Neural progenitor cell (in vitro differentiated cells): ENCODE results near the gene CFAP54. TPM values are rescaled to one million over a fixed set of nuclear protein-coding genes. Genes with fewer than 3 reads are reported as not detected.

Source experiments
- DNase-seq: peaks from one replicate; pipeline ENCODE4 v3.0.0-alpha.2; 2016; ENCODE audit warnings: low spot score
- H2AFZ ChIP-seq: fragments of 200-600 bp; sonication (generic); replicated peaks from 2 replicates; pipeline ENCODE4 v1.6.1; 2016; ENCODE audit warnings: antibody characterized with exemption
- H3F3A ChIP-seq: fragments of 200-600 bp; sonication (generic); 2 replicates; pipeline ENCODE4 v1.6.1; 2016; ENCODE audit warnings: antibody characterized with exemption, low read depth
- H3K27ac ChIP-seq: fragments of 200-600 bp; sonication (generic); 2 replicates; pipeline ENCODE4 v1.5.1; 2016; ENCODE audit warnings: mild to moderate bottlenecking
- H3K27me3 ChIP-seq: fragments of 200-600 bp; sonication (generic); 2 replicates; pipeline ENCODE4 v1.6.1; 2016; ENCODE audit warnings: mild to moderate bottlenecking, moderate library complexity
- H3K36me3 ChIP-seq: fragments of 200-600 bp; sonication (generic); 2 replicates; pipeline ENCODE4 v1.5.1; 2016
- H3K4me1 ChIP-seq: fragments of 200-600 bp; sonication (generic); 2 replicates; pipeline ENCODE4 v1.6.1; 2016; ENCODE audit warnings: mixed run types
- H3K4me2 ChIP-seq: fragments of 200-600 bp; sonication (generic); 2 replicates; pipeline ENCODE4 v1.6.1; 2016
- H3K4me3 ChIP-seq: fragments of 200-600 bp; sonication (generic); 2 replicates; pipeline ENCODE4 v1.5.1; 2016
- H3K79me2 ChIP-seq: fragments of 200-600 bp; sonication (generic); 2 replicates; pipeline ENCODE4 v1.6.1; 2016; ENCODE audit warnings: low read depth
- H3K9ac ChIP-seq: fragments of 200-600 bp; sonication (generic); 2 replicates; pipeline ENCODE4 v1.6.1; 2016
- H3K9me3 ChIP-seq: fragments of 200-600 bp; sonication (generic); 2 replicates; pipeline ENCODE4 v1.5.1; 2016; ENCODE audit warnings: low read depth
- H4K20me1 ChIP-seq: fragments of 200-600 bp; sonication (generic); 2 replicates; pipeline ENCODE4 v1.6.1; 2016; ENCODE audit warnings: low read depth
- H3K27ac Mint-ChIP-seq: 3 replicates; pipeline ENCODE4 v1.8.0; 2021; ENCODE audit warnings: mixed read lengths
- H3K27me3 Mint-ChIP-seq: 2 replicates; pipeline ENCODE4 v1.8.0; 2022; ENCODE audit warnings: low read depth, mild to moderate bottlenecking, inconsistent platforms, moderate library complexity, mixed read lengths; ENCODE audit not compliant: insufficient read depth
- H3K36me3 Mint-ChIP-seq: 3 replicates; pipeline ENCODE4 v1.8.0; 2021; ENCODE audit warnings: mixed read lengths
- H3K4me1 Mint-ChIP-seq: 3 replicates; pipeline ENCODE4 v1.8.0; 2021; ENCODE audit warnings: mixed read lengths
- H3K4me3 Mint-ChIP-seq: 3 replicates; pipeline ENCODE4 v1.8.0; 2021; ENCODE audit warnings: mild to moderate bottlenecking, moderate library complexity, mixed read lengths
- H3K9me3 Mint-ChIP-seq: 3 replicates; pipeline ENCODE4 v1.8.0; 2020; ENCODE audit warnings: mixed read lengths
- CTCF ChIP-seq: fragments of 200-600 bp; sonication (generic); IDR thresholded peaks from 2 replicates; pipeline ENCODE4 v1.5.1; 2017; ENCODE audit warnings: antibody characterized with exemption, mild to moderate bottlenecking
- EZH2 ChIP-seq: fragments of 200-600 bp; sonication (generic); IDR thresholded peaks from 2 replicates; pipeline ENCODE4 v1.6.1; 2017; ENCODE audit warnings: antibody characterized with exemption, mild to moderate bottlenecking, moderate library complexity
- EZH2phosphoT487 ChIP-seq: fragments of 200-600 bp; sonication (generic); IDR thresholded peaks from 2 replicates; pipeline ENCODE4 v1.6.1; 2017; ENCODE audit warnings: antibody characterized with exemption
- total RNA-seq: library from RNA; depleted of rRNA; stranded (reverse); fragments of >200 nt; gene quantifications from 2 replicates; pipeline ENCODE4 v1.2.3, GENCODE V29; 2015; ENCODE audit warnings: low replicate concordance

Gene CFAP54
- total RNA-seq, 1 donor from 2014 or later: 4.2 TPM

GRCh38 chr12:96850676-96851075 is 361.3 kb downstream of the CFAP54 start:
- Histone ChIP-seq H3K27ac (no peak overlapping the region), H3K9ac (no peak overlapping the region), H3F3A (peaks cover 4% of the 10 kb centered on the region), H2AFZ (no peak overlapping the region), H3K36me3 (no peaks in the 10 kb centered on the region), H3K4me1 (peaks cover 11% of the 10 kb centered on the region), H3K4me3 (no peak overlapping the region), H3K27me3 (no peaks in the 10 kb centered on the region), H4K20me1 (no peaks in the 10 kb centered on the region), H3K79me2 (no peaks in the 10 kb centered on the region), H3K9me3 (no peaks in the 10 kb centered on the region), H3K4me2 (no peak overlapping the region)
- TF ChIP-seq EZH2phosphoT487 (no peak), CTCF (no peak), EZH2 (no peak)
- Mint-ChIP-seq H3K27me3 (no peaks in the 10 kb centered on the region), H3K27ac (peak overlapping the region; percentile 64), H3K4me3 (no peak overlapping the region), H3K9me3 (peaks cover 9% of the 10 kb centered on the region), H3K4me1 (peaks cover 35% of the 10 kb centered on the region), H3K36me3 (peaks cover 5% of the 10 kb centered on the region)
- no peak for DNase-seq

- Histone ChIP-seq H3K27ac (no peak overlapping the region), H3K4me3 (no peak overlapping the region), H3K4me2 (no peak overlapping the region), H2AFZ (no peak overlapping the region), H3K4me1 (no peaks in the 10 kb centered on the region), H4K20me1 (no peaks in the 10 kb centered on the region), H3K27me3 (no peaks in the 10 kb centered on the region), H3K36me3 (no peaks in the 10 kb centered on the region), H3K9me3 (no peaks in the 10 kb centered on the region), H3K9ac (no peak overlapping the region), H3K79me2 (no peaks in the 10 kb centered on the region), H3F3A (no peaks in the 10 kb centered on the region)
- H3K9me3 Mint-ChIP-seq: peaks cover 21% of the 10 kb centered on the region
- TF ChIP-seq EZH2phosphoT487 (no peak), EZH2 (no peak), CTCF (no peak)
- H3K27me3 Mint-ChIP-seq: peaks cover 3% of the 10 kb centered on the region
- no peak overlapping the region for H3K4me3 Mint-ChIP-seq
- no peak overlapping the region for H3K27ac Mint-ChIP-seq
- H3K4me1 Mint-ChIP-seq: peaks cover 8% of the 10 kb centered on the region
- no peak for DNase-seq
- peaks cover 8% of the 10 kb centered on the region for H3K36me3 Mint-ChIP-seq
Measured at GRCh38 chr12:96858162-96858561, 368.8 kb downstream of the CFAP54 start.

GRCh38 chr12:96861656-96862055 is 372.3 kb downstream of the CFAP54 start:
- Histone ChIP-seq H3K9ac (no peak overlapping the region), H3K36me3 (no peaks in the 10 kb centered on the region), H3K4me2 (no peak overlapping the region), H3K9me3 (no peaks in the 10 kb centered on the region), H3K4me3 (no peak overlapping the region), H4K20me1 (no peaks in the 10 kb centered on the region), H2AFZ (no peak overlapping the region), H3K79me2 (no peaks in the 10 kb centered on the region), H3K4me1 (no peaks in the 10 kb centered on the region), H3F3A (no peaks in the 10 kb centered on the region), H3K27ac (no peak overlapping the region), H3K27me3 (no peaks in the 10 kb centered on the region)
- H3K27me3 Mint-ChIP-seq: no peaks in the 10 kb centered on the region
- peaks cover under 1% of the 10 kb centered on the region for H3K36me3 Mint-ChIP-seq
- H3K4me3 Mint-ChIP-seq: no peak overlapping the region
- H3K4me1 Mint-ChIP-seq: peaks cover 15% of the 10 kb centered on the region
- H3K9me3 Mint-ChIP-seq: peaks cover 10% of the 10 kb centered on the region
- TF ChIP-seq EZH2phosphoT487 (no peak), CTCF (no peak), EZH2 (no peak)
- H3K27ac Mint-ChIP-seq: no peak overlapping the region
- DNase-seq: no peak
